Liver (tissue), 9 donors: ENCODE results near the gene SETBP1. TPM values are rescaled to one million over a fixed set of nuclear protein-coding genes. Genes with fewer than 3 reads are reported as not detected.

ENCODE experiments used
- DNase-seq: peaks from one replicate; pipeline ENCODE4 v3.0.0-alpha.2; 2017; ENCODE audit warnings: low spot score
- H3K27ac ChIP-seq, 2 donors: one replicate each; pipeline ENCODE4 v1.7.0; 2013; ENCODE audit warnings: inconsistent platforms in 2 of 2, low read length in 2 of 2, control low read depth in 1 of 2, low read depth in 1 of 2, mild to moderate bottlenecking in 1 of 2
- H3K27me3 ChIP-seq, 4 donors: one replicate each; pipeline versions ENCODE4 v1.6.1 to v1.7.0; 2013; ENCODE audit warnings: low read length in 3 of 4, inconsistent platforms in 1 of 4, mild to moderate bottlenecking in 1 of 4, moderate library complexity in 1 of 4; ENCODE audit not compliant: control insufficient read depth in 4 of 4, insufficient read depth in 4 of 4
- H3K36me3 ChIP-seq, 4 donors: one replicate each; pipeline versions ENCODE4 v1.6.1 to v1.7.0; 2013; ENCODE audit warnings: low read length in 3 of 4, mild to moderate bottlenecking in 3 of 4, low read depth in 1 of 4, moderate library complexity in 1 of 4; ENCODE audit not compliant: control insufficient read depth in 4 of 4, insufficient read depth in 3 of 4
- H3K4me1 ChIP-seq, 4 donors: one replicate each; pipeline versions ENCODE4 v1.6.1 to v1.7.0; 2013; ENCODE audit warnings: low read length in 3 of 4, mild to moderate bottlenecking in 3 of 4, moderate library complexity in 1 of 4; ENCODE audit not compliant: control insufficient read depth in 4 of 4, insufficient read depth in 4 of 4
- H3K4me3 ChIP-seq, 3 donors: one replicate each; pipeline versions ENCODE4 v1.6.1 to v1.7.0; 2013; ENCODE audit warnings: low read length in 3 of 3, control low read depth in 1 of 3, low read depth in 1 of 3, mild to moderate bottlenecking in 1 of 3
- H3K9ac ChIP-seq, 2 donors: one replicate each; pipeline ENCODE4 v1.7.0; 2013; ENCODE audit warnings: low read length in 2 of 2, mild to moderate bottlenecking in 2 of 2, moderate library complexity in 2 of 2, control low read depth in 1 of 2, low read depth in 1 of 2
- H3K9me3 ChIP-seq, 4 donors: one replicate each; pipeline versions ENCODE4 v1.6.1 to v1.7.0; 2013; ENCODE audit warnings: low read length in 3 of 4; ENCODE audit not compliant: control insufficient read depth in 4 of 4
- ATF3 ChIP-seq: IDR thresholded peaks from 2 replicates; pipeline ENCODE4 v1.6.1; 2016; ENCODE audit warnings: antibody characterized with exemption
- CTCF ChIP-seq: fragments of 150-350 bp; IDR thresholded peaks from 2 replicates; pipeline ENCODE4 v1.5.1; 2017; ENCODE audit warnings: improper control_type of control experiment, low read depth, low read length; ENCODE audit not compliant: missing input control
- EGR1 ChIP-seq, 2 donors: IDR thresholded peaks; 2 replicates each; pipeline ENCODE4 v1.6.1; 2016 to 2018; ENCODE audit warnings: antibody characterized with exemption in 2 of 2, low read depth in 2 of 2
- FOXA1 ChIP-seq: IDR thresholded peaks from 2 replicates; pipeline ENCODE4 v1.6.1; 2016; ENCODE audit warnings: antibody characterized with exemption
- FOXA2 ChIP-seq: IDR thresholded peaks from 2 replicates; pipeline ENCODE4 v1.6.1; 2016; ENCODE audit warnings: antibody characterized with exemption
- GABPA ChIP-seq, 2 donors: IDR thresholded peaks in 1 of 2; conservative IDR thresholded peaks in 1 of 2; 2 replicates each; pipeline ENCODE4 v1.6.1; 2016; ENCODE audit warnings: antibody characterized with exemption in 2 of 2, mild to moderate bottlenecking in 1 of 2, moderate library complexity in 1 of 2
- HNF4A ChIP-seq, 2 donors: conservative IDR thresholded peaks; 2 replicates each; pipeline ENCODE4 v1.6.1; 2016; ENCODE audit warnings: antibody characterized with exemption in 2 of 2, mild to moderate bottlenecking in 2 of 2
- HNF4G ChIP-seq: IDR thresholded peaks from 2 replicates; pipeline ENCODE4 v1.6.1; 2016; ENCODE audit warnings: antibody characterized with exemption
- JUND ChIP-seq, 2 donors: IDR thresholded peaks; 2 replicates each; pipeline ENCODE4 v1.6.1; 2016; ENCODE audit warnings: antibody characterized with exemption in 2 of 2
- MAX ChIP-seq: IDR thresholded peaks from 2 replicates; pipeline ENCODE4 v1.6.1; 2016; ENCODE audit warnings: antibody characterized with exemption
- NR2F2 ChIP-seq: IDR thresholded peaks from 2 replicates; pipeline ENCODE4 v1.6.1; 2016; ENCODE audit warnings: antibody characterized with exemption
- RAD21 ChIP-seq, 2 donors: IDR thresholded peaks; 2 replicates each; pipeline ENCODE4 v1.6.1; 2016; ENCODE audit warnings: antibody characterized with exemption in 2 of 2, mild to moderate bottlenecking in 2 of 2
- REST ChIP-seq: IDR thresholded peaks from 2 replicates; pipeline ENCODE4 v1.6.1; 2016; ENCODE audit warnings: antibody characterized with exemption, mild to moderate bottlenecking
- RXRA ChIP-seq, 2 donors: IDR thresholded peaks; 2 replicates each; pipeline ENCODE4 v1.6.1; 2017 to 2018; ENCODE audit warnings: antibody characterized with exemption in 2 of 2, mild to moderate bottlenecking in 1 of 2
- SP1 ChIP-seq: IDR thresholded peaks from 2 replicates; pipeline ENCODE4 v1.6.1; 2018; ENCODE audit warnings: antibody characterized with exemption, mild to moderate bottlenecking
- TAF1 ChIP-seq: conservative IDR thresholded peaks from 2 replicates; pipeline ENCODE4 v1.6.1; 2016; ENCODE audit warnings: antibody characterized with exemption, mild to moderate bottlenecking
- YY1 ChIP-seq: IDR thresholded peaks from 2 replicates; pipeline ENCODE4 v1.6.1; 2016; ENCODE audit warnings: antibody characterized with exemption, mild to moderate bottlenecking
- ZBTB33 ChIP-seq: IDR thresholded peaks from 2 replicates; pipeline ENCODE4 v1.6.1; 2016; ENCODE audit warnings: antibody characterized with exemption
- WGBS: extraction: QIAGEN DNeasy Blood & Tissue Kit; methylation state at CpG from one replicate; pipeline ENCODE4 v1.1.7; 2013; 5-methylcytosine and 5-hydroxymethylcytosine counted together
- polyA plus RNA-seq, 2 donors: library from polyadenylated mRNA; stranded (reverse) in 1 of 2; unstranded in 1 of 2; fragments of 200-250 nt in 1 of 2; fragments of >200 nt in 1 of 2; fragmentation: Nextera tagmentation in 1 of 2; extraction: Ambion mirVana in 1 of 2; gene quantifications; one replicate each; pipeline versions ENCODE4 v1.2.1 to v1.2.3, GENCODE V29; 2013 to 2015
- total RNA-seq, 2 donors: library from RNA; depleted of rRNA; stranded (reverse); fragments of >200 nt; gene quantifications; one replicate each; pipeline ENCODE4 v1.2.3, GENCODE V29; 2014
- donor health status: healthy.
- donor health status: healthy.
- donor health status: healthy.
- donor health status: healthy.
- donor health status: healthy.

The SETBP1 gene
- total and polyA plus RNA-seq, 4 donors, result 2.5 to 15.8 (median 4.7) TPM

- Histone ChIP-seq H3K9me3 (no peaks in the 10 kb centered on the region), H3K27ac (peak overlapping the region in 1 of 2 donors; percentile 30), H3K9ac (no peak overlapping the region), H3K36me3 (no peaks in the 10 kb centered on the region), H3K27me3 (no peaks in the 10 kb centered on the region), H3K4me3 (no peak overlapping the region), H3K4me1 (peaks cover 0 to 30% (median 3%) of the 10 kb centered on the region in 4 donors)
- DNase-seq, result no peak
- TF ChIP-seq YY1, result no peak
- TF ChIP-seq ZBTB33, result no peak
- 80% methylated on average over 12 of the region's 12 CpGs for WGBS
Measured at GRCh38 chr18:44758861-44759631, 78.4 kb downstream of the SETBP1 start.

GRCh38 chr18:44759925-44760342 is 79.2 kb downstream of the SETBP1 start:
- no peak for DNase-seq
- TF ChIP-seq NR2F2 (no peak), SP1 (no peak), MAX (no peak), EGR1 (IDR thresholded peaks at IDR 0.05; ENCODE audit: low read depth in 2 of 2) (no peak), JUND (IDR thresholded peaks at IDR 0.05) (no peak), ATF3 (no peak), ZBTB33 (no peak), CTCF (no peak), REST (no peak), HNF4A (conservative IDR thresholded peaks at IDR 0.05) (no peak), FOXA2 (no peak), GABPA (IDR thresholded peaks at IDR 0.05 in 1 of 2, conservative IDR thresholded peaks at IDR 0.05 in 1 of 2) (no peak), RAD21 (IDR thresholded peaks at IDR 0.05) (no peak), YY1 (no peak), TAF1 (no peak), RXRA (IDR thresholded peaks at IDR 0.05) (no peak), FOXA1 (no peak), HNF4G (no peak)
- no peaks in the 10 kb centered on the region for H3K36me3 ChIP-seq
- H3K9me3 ChIP-seq, result no peaks in the 10 kb centered on the region
- no peak overlapping the region for H3K9ac ChIP-seq
- 94% methylated on average over 1 of the region's 1 CpG for WGBS
- H3K27me3 ChIP-seq, result no peaks in the 10 kb centered on the region
- H3K27ac ChIP-seq, result peak overlapping the region in 1 of 2 donors; percentile 30
- H3K4me3 ChIP-seq, result no peak overlapping the region
- H3K4me1 ChIP-seq, result peaks cover 0 to 27% (median 3%) of the 10 kb centered on the region in 4 donors
